Measurements from ENCODE around the gene SPOPL.

Gene SPOPL

DNA sequence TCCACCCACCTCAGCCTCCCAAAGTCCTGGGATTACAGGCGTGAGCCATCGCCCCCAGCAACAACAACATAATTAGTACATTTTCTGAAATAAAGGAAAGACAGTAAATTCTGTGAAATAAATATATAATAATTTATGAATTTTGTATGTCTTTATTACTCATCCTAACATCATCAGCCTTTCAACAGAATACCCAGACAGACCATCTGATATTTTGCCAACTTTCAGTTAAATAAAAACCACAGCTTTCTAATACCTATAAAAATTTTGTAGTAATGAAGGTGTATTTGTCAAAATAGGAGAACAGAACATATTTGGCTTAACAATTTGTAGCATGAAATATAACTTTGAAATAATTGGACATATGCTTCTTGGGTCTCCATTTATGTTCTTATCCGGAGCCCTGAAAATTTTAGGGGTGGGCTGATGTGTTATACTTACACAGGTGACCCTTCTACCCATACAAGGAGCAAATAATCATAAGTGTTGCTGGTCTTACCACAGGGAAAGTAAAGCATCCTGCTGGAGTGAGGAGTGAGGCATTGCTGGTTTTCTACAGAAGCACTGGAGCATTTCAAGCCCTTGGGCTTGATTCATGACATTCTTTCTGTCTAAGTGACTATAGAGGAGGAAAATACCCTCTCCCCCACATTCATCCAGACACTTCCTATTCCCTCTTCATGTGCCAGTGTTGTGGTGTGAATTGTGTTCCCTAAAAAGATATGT lies 99.3 kb downstream of the SPOPL start:
- FAIRE-seq (no peak), DNase-seq (ENCODE audit: low spot score) (no peak)

DNA sequence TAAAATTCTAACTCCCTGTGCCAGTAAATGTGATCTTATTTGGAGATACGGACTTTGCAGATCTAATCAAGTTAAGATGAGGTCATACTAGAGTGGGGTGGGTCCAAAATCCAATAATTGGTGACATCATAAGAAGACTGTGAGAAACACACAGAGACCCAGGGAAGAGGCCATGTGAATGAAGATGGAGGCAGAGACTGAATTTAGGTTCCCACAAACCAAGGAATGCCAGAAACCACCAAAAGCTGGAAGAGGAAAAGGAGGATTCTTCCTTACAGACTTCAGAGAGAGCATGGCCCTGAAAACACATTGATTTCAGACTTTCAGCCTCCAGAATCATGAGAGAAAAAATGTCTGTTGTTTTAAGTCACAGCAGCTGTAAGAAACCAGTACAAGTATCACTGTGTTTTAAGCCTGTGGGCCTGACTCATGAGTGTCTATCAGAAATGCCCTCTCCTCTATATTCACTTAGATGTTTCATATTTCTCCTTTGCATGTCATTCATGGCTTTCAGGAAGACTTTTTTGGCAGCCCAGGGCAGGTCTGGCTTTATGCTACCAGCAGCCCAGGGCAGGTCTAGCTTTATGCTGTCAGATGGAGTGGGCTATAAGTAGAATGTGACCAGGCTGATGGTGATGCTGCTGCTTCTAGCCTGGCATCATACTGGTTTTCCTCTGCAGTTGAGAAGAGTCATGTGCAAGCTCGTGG lies 100.0 kb downstream of the SPOPL start:
- DNase-seq (ENCODE audit: low spot score) (no peak), FAIRE-seq (no peak)

DNA sequence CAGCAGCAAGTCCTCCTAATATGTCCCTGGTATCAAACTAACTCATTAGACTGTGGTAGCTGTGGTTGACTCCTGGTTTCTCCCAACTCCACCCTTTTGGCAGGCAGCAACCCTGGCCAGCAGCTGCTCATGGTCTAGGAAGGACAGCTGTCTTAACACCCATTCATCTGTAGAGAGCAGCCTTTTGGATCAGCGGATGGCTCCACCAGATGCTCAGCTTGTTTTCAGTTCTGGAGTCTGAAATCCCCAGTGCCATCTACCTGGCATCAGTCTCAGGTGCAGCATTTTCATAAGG lies 100.5 kb downstream of the SPOPL start:
- DNase-seq (ENCODE audit: low spot score) (no peak), FAIRE-seq (no peak)

DNA sequence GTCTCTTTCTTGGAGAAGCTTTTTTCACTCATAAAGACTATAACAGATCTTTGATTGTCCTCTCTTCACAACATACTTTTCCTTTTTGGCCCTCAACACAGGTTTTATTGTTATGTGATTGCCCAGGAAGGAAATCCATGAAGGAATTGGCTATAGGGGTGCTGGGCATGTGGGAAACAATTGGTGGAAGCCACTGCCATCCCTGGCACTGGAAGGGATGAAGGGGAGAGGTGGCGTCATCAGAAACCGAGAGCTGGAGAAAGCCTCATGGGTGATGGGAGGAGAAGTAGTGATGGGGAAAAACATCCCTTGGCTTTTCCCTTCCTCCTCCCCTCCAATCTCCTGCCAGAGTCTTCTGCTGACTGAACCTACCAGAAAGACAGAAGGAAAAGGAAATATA lies 106.2 kb downstream of the SPOPL start:
- no peak for FAIRE-seq

DNA sequence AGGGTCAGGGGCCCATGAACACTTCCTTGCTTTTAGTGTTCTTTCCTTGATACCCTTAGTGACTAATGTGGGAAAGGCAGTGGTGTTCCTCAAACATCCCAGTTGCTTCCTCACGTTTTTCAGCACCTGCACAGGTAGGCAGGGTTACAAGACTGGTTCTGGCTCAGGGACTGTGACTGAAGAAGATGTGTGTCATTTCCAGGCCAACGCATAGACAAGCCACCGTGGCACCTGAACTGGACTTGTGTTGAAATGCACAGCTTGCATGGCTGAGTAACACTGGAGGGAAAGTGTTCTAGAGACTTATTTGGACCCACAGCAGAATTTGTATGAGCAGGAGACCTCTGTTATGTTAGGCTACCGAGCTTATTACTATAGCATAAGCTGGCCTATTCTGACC lies 107.9 kb downstream of the SPOPL start:
- no peak for DNase-seq (ENCODE audit: low spot score)
- FAIRE-seq = no peak

More for the DNA sequence above, 106.2 kb downstream of the SPOPL start:
- DNase-seq (ENCODE audit: low spot score) = no peak

DNA sequence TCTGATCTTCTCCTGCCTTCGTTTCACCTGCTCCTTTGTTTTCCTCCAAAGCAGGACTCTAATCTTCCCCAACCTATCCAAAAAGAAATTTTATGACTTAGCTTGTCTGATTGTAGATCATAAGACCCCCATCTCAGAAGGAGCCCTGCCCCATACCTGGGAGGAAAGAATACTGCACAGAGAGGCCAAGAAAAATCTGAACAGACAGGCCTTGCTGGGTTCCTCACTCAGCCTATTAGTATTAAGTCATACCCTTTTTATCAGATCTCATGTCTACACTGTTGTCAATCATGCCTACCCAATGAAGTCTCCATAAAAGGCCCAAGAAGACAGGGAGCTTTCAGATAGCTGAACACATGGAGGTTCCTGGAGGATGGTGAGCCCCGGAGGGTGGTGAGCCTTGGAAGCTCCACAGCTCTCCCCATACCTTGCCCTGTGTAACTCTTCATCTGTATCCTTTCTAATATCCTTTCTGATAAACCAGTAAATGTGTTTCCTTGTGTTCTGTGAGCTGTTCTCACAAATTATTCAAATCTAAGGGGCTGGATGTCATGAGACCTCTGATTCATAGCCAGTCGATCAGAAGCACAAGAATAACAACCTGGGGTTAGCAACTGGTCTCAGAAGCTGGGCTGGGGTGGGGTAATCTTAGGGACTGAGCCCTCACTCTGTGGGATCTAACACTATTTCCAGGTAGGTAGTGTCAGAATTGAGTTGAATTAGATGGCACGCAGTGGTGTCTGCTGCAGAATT lies 108.8 kb downstream of the SPOPL start:
- no peak for DNase-seq (ENCODE audit: low spot score)
- FAIRE-seq = no peak

DNA sequence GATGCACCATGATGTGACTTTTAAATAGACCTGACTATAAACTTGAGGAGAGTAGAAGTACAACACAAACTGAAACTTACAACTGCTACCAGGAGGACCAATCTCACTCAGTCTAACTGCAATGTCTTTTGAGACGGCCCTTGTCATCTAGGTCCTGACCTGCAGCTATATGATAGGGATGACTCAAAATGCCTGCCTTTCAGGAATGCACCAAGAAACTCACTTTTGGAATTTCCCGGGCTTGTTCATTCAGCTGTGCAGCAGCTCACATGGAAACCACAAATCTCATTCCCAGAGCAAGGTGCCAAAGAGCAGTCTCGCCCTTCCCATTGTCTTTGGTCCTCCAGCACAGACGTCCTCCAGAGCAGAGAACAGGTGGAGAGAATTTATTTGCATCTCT lies 113.7 kb downstream of the SPOPL start:
- DNase-seq (ENCODE audit: low spot score) = peak; percentile 75
- FAIRE-seq = no peak

DNA sequence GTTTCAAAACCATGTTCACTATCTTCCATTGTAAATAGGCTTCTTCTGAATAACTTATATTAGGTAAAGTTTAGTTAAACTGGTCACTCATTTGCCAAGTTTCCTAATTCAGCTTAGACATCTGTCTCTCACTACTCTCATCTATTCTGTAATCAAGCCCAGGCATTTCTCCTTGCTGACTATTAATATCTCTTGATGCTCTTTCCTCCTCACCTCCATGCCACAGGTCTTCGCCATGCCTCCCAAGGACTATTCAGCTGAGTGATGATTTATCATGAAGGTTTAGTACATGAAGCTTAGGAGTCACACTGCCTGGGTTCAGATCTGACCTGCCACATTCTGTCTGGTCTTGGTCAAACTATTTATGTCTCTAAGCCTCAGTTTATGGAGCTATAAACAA lies 115.5 kb downstream of the SPOPL start:
- FAIRE-seq (no peak), DNase-seq (ENCODE audit: low spot score) (no peak)

DNA sequence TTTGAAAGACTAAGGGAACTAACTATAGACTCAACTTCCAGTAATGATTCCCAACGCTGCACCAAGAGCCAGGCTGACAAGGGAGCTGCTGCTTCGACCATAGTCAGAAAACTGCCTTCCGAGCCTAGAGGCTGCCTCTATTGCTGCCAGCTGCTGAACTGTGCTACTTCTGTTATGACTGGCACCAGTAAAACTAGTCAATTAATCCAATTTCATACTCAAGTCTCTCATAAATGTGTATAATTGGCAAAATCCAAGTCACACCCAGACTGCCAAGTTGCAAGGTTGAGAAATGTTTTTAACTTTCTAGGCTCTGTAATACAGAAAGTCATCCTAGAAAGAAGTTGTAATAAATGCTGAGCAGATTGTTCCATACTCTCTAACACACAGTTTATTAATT lies 117.4 kb downstream of the SPOPL start:
- FAIRE-seq (no peak), DNase-seq (ENCODE audit: low spot score) (no peak)

DNA sequence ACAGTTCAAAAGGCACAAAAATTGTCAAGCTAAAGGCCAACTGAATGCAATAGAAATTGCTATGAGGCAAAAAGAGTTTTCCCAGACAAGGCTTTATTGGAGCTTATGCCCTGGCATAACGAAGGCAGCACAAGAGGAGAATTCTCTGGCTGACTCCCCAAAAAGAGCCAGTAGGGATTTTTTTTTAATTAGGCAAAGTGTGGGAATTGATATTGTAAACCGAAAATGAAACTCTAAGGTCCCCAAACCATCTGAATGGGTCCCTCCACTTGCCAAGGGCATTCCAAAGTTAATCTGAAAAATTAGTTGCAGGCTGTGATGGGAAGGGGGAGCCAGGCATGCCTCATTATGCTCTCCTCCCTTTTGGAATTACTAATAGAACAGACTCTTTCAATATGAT lies 118.9 kb downstream of the SPOPL start:
- DNase-seq (ENCODE audit: low spot score) = no peak
- FAIRE-seq = no peak

DNA sequence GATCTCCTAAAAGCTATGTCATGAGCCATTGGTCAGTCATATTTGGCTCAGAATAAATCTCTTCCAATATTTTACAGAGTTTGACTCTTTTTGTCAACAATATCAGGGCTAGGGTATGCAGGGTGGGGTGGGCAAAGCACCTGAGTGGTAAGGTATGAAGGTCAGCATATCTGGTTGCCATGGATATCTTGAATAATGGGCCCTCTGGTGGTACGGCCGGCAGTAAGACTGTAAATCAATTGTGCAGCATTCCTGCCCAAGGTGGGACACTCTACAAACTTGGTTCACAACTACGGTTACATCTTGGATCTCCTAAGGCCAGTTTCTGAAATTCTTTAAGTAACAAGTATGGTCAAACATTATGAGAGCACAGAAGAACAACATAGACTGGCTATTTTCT lies 119.6 kb downstream of the SPOPL start:
- DNase-seq (ENCODE audit: low spot score) (no peak), FAIRE-seq (no peak)

DNA sequence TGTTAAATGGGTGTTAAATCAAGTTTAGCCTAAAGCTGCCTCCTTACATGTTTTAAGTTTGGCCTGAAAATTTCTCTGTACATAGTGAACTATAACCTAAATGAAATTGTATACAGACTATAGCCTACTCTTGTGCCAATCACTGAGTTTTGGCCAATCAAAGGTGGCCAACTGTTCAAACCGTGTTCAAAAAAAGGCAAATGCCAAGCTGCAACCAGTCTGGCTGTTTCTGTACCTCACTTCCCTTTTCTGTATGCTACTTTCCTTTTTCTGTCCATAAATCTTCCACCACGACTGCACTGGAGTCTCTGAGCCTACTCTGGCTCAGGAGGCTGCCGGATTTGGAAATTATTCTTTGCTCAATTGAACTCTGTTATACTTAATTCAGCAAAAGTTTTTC lies 121.0 kb downstream of the SPOPL start:
- FAIRE-seq (no peak), DNase-seq (ENCODE audit: low spot score) (no peak)
